H9 (cell line): ENCODE data around the gene MT2A. TPM values are rescaled to one million over a fixed set of nuclear protein-coding genes. Genes with fewer than 3 reads are reported as not detected.

Experiments used
- DNase-seq: peaks from one replicate; pipeline ENCODE4 v3.0.0-alpha.2; 2017
- H2AFZ ChIP-seq: one replicate; pipeline ENCODE4 v1.6.1; 2013; ENCODE audit warnings: mild to moderate bottlenecking, low read length, control low read depth, moderate library complexity
- H2AK5ac ChIP-seq: 2 replicates; pipeline ENCODE4 v1.6.1; 2013; ENCODE audit warnings: low read length, control low read depth, mixed read lengths; ENCODE audit not compliant: insufficient read length
- H2BK120ac ChIP-seq: one replicate; pipeline ENCODE4 v1.6.1; 2013; ENCODE audit warnings: low read depth, mild to moderate bottlenecking, low read length, control low read depth, inconsistent platforms; ENCODE audit not compliant: poor library complexity, severe bottlenecking
- H2BK12ac ChIP-seq: 2 replicates; pipeline ENCODE4 v1.6.1; 2013; ENCODE audit warnings: low read length, control low read depth, mixed read lengths, low read depth; ENCODE audit not compliant: insufficient read length
- H2BK15ac ChIP-seq: 2 replicates; pipeline ENCODE4 v1.6.1; 2013; ENCODE audit warnings: low read depth, low read length, control low read depth
- H2BK20ac ChIP-seq: one replicate; pipeline ENCODE4 v1.6.1; 2013; ENCODE audit warnings: low read depth, mild to moderate bottlenecking, low read length, control low read depth, inconsistent platforms; ENCODE audit not compliant: poor library complexity, severe bottlenecking
- H2BK5ac ChIP-seq: 2 replicates; pipeline ENCODE4 v1.6.1; 2013; ENCODE audit warnings: low read length, control low read depth, mixed read lengths; ENCODE audit not compliant: insufficient read length
- H3K14ac ChIP-seq: 2 replicates; pipeline ENCODE4 v1.6.1; 2013; ENCODE audit warnings: low read length, control low read depth; ENCODE audit not compliant: insufficient read depth
- H3K18ac ChIP-seq: 2 replicates; pipeline ENCODE4 v1.6.1; 2013; ENCODE audit warnings: low read depth, mild to moderate bottlenecking, mixed read lengths, low read length, control low read depth; ENCODE audit not compliant: insufficient read length
- H3K23ac ChIP-seq: 2 replicates; pipeline ENCODE4 v1.6.1; 2013; ENCODE audit warnings: low read length, control low read depth, mixed read lengths, low read depth; ENCODE audit not compliant: insufficient read length
- H3K23me2 ChIP-seq: 2 replicates; pipeline ENCODE4 v1.6.1; 2013; ENCODE audit warnings: low read depth, mild to moderate bottlenecking, mixed read lengths, low read length, control low read depth; ENCODE audit not compliant: insufficient read length, poor library complexity, severe bottlenecking
- H3K27ac ChIP-seq: 2 replicates; pipeline ENCODE4 v1.5.1; 2013; ENCODE audit warnings: low read length, control low read depth, mixed read lengths, low read depth; ENCODE audit not compliant: insufficient read length
- H3K27me3 ChIP-seq: 2 replicates; pipeline ENCODE4 v1.6.1; 2013; ENCODE audit warnings: low read length, control low read depth, inconsistent platforms; ENCODE audit not compliant: insufficient read depth
- H3K4ac ChIP-seq: 2 replicates; pipeline ENCODE4 v1.6.1; 2013; ENCODE audit warnings: low read depth, mild to moderate bottlenecking, control low read depth, inconsistent platforms, low read length, moderate library complexity
- H3K4me1 ChIP-seq: 2 replicates; pipeline ENCODE4 v1.6.1; 2013; ENCODE audit warnings: low read length, control low read depth, inconsistent platforms; ENCODE audit not compliant: insufficient read depth
- H3K4me2 ChIP-seq: 2 replicates; pipeline ENCODE4 v1.6.1; 2013; ENCODE audit warnings: low read length, control low read depth, mixed read lengths; ENCODE audit not compliant: insufficient read length, insufficient read depth
- H3K56ac ChIP-seq: 2 replicates; pipeline ENCODE4 v1.6.1; 2013; ENCODE audit warnings: low read depth, mild to moderate bottlenecking, mixed read lengths, low read length, control low read depth; ENCODE audit not compliant: insufficient read length
- H3K79me1 ChIP-seq: 2 replicates; pipeline ENCODE4 v1.6.1; 2013; ENCODE audit warnings: low read depth, mild to moderate bottlenecking, moderate library complexity, low read length, control low read depth, inconsistent platforms; ENCODE audit not compliant: insufficient read depth, poor library complexity, severe bottlenecking
- H3K79me2 ChIP-seq: 2 replicates; pipeline ENCODE4 v1.6.1; 2013; ENCODE audit warnings: low read length, control low read depth, inconsistent platforms; ENCODE audit not compliant: insufficient read depth
- H3K9ac ChIP-seq: 2 replicates; pipeline ENCODE4 v1.6.1; 2013; ENCODE audit warnings: low read length, control low read depth, mixed read lengths; ENCODE audit not compliant: insufficient read length; ENCODE audit errors: extremely low read depth
- H3K9me3 ChIP-seq: one replicate; pipeline ENCODE4 v1.6.1; 2013; ENCODE audit warnings: low read depth, low read length, inconsistent platforms; ENCODE audit not compliant: control insufficient read depth
- H3T11ph ChIP-seq: one replicate; pipeline ENCODE4 v1.6.1; 2013; ENCODE audit warnings: mild to moderate bottlenecking, low read length, control low read depth, inconsistent platforms
- H4K20me1 ChIP-seq: one replicate; pipeline ENCODE4 v1.6.1; 2013; ENCODE audit not compliant: control insufficient read depth, insufficient read length, insufficient read depth
- H4K5ac ChIP-seq: 2 replicates; pipeline ENCODE4 v1.6.1; 2013; ENCODE audit warnings: low read depth, mild to moderate bottlenecking, mixed read lengths, low read length, control low read depth; ENCODE audit not compliant: insufficient read length
- H4K8ac ChIP-seq: replicated peaks from 2 replicates; pipeline ENCODE4 v1.6.1; 2013; ENCODE audit warnings: low read length, control low read depth, mixed read lengths, low read depth; ENCODE audit not compliant: insufficient read length
- H4K91ac ChIP-seq: 2 replicates; pipeline ENCODE4 v1.6.1; 2013; ENCODE audit warnings: low read depth, mild to moderate bottlenecking, moderate library complexity, mixed read lengths, low read length, control low read depth; ENCODE audit not compliant: insufficient read length
- H3K27ac Mint-ChIP-seq, 3 experiments: 2 replicates in 2 of 3; 3 replicates in 1 of 3; pipeline ENCODE4 v1.8.0; 2020 to 2021; ENCODE audit warnings: mixed read lengths in 3 of 3, mild to moderate bottlenecking in 1 of 3, moderate library complexity in 1 of 3
- H3K27me3 Mint-ChIP-seq: 2 replicates; pipeline ENCODE4 v1.8.0; 2021; ENCODE audit warnings: low read depth, mild to moderate bottlenecking, moderate library complexity, mixed read lengths
- H3K36me3 Mint-ChIP-seq, 3 experiments: 2 replicates in 2 of 3; 3 replicates in 1 of 3; pipeline ENCODE4 v1.8.0; 2020 to 2021; ENCODE audit warnings: low read depth in 3 of 3, mixed read lengths in 3 of 3; ENCODE audit not compliant: insufficient read depth in 1 of 3
- H3K4me1 Mint-ChIP-seq, 2 experiments: 2 replicates each; pipeline ENCODE4 v1.8.0; 2020; ENCODE audit warnings: mixed read lengths in 2 of 2
- H3K4me3 Mint-ChIP-seq, 2 experiments: 2 replicates in 1 of 2; 3 replicates in 1 of 2; pipeline ENCODE4 v1.8.0; 2020 to 2021; ENCODE audit warnings: mild to moderate bottlenecking in 2 of 2, mixed read lengths in 2 of 2, moderate library complexity in 1 of 2
- H3K9me3 Mint-ChIP-seq, 2 experiments: 2 replicates in 1 of 2; 3 replicates in 1 of 2; pipeline ENCODE4 v1.8.0; 2020; ENCODE audit warnings: mild to moderate bottlenecking in 2 of 2, mixed read lengths in 2 of 2, moderate library complexity in 1 of 2
- WGBS: extraction: QIAGEN DNeasy Blood & Tissue Kit; methylation state at CpG from one replicate; pipeline ENCODE4 v1.1.7; 2013; ENCODE audit warnings: missing lambda C conversion rate, low lambda C conversion rate, mixed read lengths; ENCODE audit not compliant: insufficient read length; ENCODE audit errors: extremely low coverage; 5-methylcytosine and 5-hydroxymethylcytosine counted together
- total RNA-seq: library from RNA; stranded (reverse); gene quantifications from 2 replicates; pipeline ENCODE4 v1.2.1, GENCODE V29; 2021
- TF ChIP-seq, protein P1 (sequence below): fragments of 200-600 bp; sonication (generic); conservative IDR thresholded peaks from 3 replicates; pipeline ENCODE4 v1.8.0; 2021; ENCODE audit warnings: antibody characterized with exemption, mild to moderate bottlenecking

The MT2A gene
- total RNA-seq, 1 experiment from 2014 or later: 63.1 TPM

DNA sequence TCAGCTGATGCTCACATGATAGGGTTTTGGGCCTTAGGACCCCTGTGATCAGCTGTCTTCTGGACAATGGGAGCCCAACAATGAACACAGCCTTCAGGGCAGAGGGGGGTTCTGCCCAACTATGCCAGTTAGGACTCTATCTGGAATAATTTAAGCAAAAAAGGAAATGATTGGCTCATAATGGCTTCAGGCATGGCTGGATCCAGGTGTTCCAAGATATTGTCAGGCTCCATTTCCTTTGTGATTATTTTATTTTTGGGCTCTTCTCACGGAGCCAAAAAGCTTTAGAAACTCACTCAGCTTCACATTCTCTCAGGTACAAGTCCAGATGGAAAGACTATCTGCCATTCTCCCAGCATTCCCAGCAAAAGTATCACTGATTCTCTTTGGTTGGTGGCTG, 2.9 kb upstream of the MT2A start:
- Histone ChIP-seq H3K4me2 (no peak overlapping the region), H3K4ac (no peak overlapping the region), H3K79me1 (no peaks in the 10 kb centered on the region), H4K20me1 (no peaks in the 10 kb centered on the region), H2BK120ac (no peak overlapping the region), H2AK5ac (no peak overlapping the region), H3T11ph (no peak overlapping the region), H2BK12ac (no peak overlapping the region), H4K5ac (no peak overlapping the region), H3K18ac (no peak overlapping the region), H3K23ac (no peak overlapping the region), H3K9me3 (no peaks in the 10 kb centered on the region), H3K23me2 (peaks cover 8% of the 10 kb centered on the region), H4K8ac (no peak overlapping the region), H3K79me2 (no peaks in the 10 kb centered on the region), H3K27me3 (peaks cover 18% of the 10 kb centered on the region; the same call in 1 of the 2 replicates), H3K56ac (no peak overlapping the region), H3K27ac (no peak overlapping the region), H3K14ac (no peak overlapping the region), H3K4me1 (peaks cover 5% of the 10 kb centered on the region; the same call in 1 of the 2 replicates), H2BK20ac (no peak overlapping the region), H2AFZ (no peak overlapping the region), H3K9ac (no peak overlapping the region), H2BK5ac (no peak overlapping the region), H4K91ac (no peak overlapping the region), H2BK15ac (no peak overlapping the region)
- DNase-seq: no peak
- WGBS: no CpG with 5 or more reads among the region's 1 CpG
- Mint-ChIP-seq H3K27ac (no peak overlapping the region), H3K4me3 (no peak overlapping the region), H3K36me3 (no peaks in the 10 kb centered on the region), H3K4me1 (peaks cover 31 to 37% of the 10 kb centered on the region in 2 experiments), H3K9me3 (no peaks in the 10 kb centered on the region), H3K27me3 (peaks cover 79% of the 10 kb centered on the region)
- TF ChIP-seq, protein P1, sequence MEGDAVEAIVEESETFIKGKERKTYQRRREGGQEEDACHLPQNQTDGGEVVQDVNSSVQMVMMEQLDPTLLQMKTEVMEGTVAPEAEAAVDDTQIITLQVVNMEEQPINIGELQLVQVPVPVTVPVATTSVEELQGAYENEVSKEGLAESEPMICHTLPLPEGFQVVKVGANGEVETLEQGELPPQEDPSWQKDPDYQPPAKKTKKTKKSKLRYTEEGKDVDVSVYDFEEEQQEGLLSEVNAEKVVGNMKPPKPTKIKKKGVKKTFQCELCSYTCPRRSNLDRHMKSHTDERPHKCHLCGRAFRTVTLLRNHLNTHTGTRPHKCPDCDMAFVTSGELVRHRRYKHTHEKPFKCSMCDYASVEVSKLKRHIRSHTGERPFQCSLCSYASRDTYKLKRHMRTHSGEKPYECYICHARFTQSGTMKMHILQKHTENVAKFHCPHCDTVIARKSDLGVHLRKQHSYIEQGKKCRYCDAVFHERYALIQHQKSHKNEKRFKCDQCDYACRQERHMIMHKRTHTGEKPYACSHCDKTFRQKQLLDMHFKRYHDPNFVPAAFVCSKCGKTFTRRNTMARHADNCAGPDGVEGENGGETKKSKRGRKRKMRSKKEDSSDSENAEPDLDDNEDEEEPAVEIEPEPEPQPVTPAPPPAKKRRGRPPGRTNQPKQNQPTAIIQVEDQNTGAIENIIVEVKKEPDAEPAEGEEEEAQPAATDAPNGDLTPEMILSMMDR: no peak
